COR-L47 (cell line): ENCODE measurements around the gene HEBP2.

ENCODE experiments used
- DNase-seq: peaks from one replicate; lab custom pipeline; 2025; lab: John Stamatoyannopoulos, UW

The HEBP2 gene

GRCh38 chr6:138397128-138398122 is 6.6 kb upstream of the HEBP2 start:
- no peak for DNase-seq

- DNase-seq, result no peak
Measured at GRCh38 chr6:138400326-138400725, 3.7 kb upstream of the HEBP2 start.

DNA sequence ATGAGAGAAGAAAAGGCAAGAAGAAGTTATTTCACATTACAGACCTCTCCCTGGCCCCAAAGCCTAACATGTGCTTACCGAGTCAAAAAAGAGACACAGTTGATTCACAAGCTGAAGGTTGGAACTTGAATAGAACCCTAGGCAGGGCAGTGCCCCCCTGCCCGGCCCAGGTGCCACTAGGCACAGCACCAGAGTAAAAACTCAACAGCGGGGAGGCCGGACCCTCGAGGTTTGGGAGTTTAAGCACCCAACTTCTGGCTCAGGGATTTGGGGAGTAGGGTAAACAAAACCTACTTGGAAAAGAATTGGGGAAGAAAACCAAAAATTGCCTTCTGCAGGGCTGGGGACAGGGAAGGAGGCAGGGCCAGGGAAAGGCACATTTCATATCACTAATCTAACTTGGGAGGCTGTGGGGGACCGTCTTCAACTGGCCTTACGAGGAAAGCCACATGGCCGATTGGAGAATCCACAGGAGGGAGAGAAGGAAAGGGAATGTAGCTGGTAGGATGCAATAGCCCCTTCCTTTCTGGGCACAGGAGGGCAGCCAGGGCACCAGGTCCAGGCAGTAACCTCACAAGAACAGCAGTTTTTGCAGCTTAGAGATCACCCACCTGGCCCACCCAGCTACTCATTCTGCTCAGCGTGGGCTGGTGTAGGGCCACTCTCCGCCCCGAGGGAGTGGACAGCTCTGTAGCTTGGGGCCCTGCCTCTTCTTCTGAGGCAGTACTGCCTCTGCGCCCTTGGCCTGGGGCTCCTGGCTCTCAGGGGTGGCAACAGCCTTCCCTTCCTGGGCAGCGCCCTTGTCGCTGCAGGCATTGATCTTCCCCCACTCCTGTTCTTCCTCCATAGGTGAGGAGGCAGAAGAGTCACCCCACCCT is 1.8 kb upstream of the HEBP2 start:
- DNase-seq, result no peak

GRCh38 chr6:138402838-138403187 is 1.2 kb upstream of the HEBP2 start:
- no peak for DNase-seq

DNA sequence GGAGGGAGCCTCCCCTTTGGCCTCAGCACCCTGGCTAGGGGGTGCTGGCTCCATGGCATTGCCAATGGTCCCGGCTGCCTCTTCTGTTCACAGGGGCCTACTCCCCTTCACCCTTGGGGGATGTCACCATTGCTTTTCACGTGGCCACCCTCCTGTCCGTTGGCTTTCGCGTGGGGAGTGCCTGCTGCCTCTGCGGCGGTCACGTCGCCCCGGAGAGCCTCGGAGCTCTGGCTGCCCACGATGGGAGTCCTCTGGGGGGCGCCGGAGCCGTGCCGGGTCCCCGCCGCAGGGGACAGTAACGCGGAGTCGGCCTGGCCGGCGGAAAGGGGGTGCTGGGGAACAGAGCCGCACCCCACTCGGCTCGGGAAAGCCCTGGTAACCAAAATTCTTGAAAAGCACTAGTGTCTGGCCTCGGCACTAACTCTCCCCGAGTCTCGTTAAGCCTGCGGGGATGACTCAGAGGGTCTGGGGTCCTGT is 661 bp upstream of the HEBP2 start:
- DNase-seq, result no peak

GRCh38 chr6:138404666-138405337 is 779 bp downstream of the HEBP2 start:
- DNase-seq, result no peak

GRCh38 chr6:138405816-138406413 is 1.9 kb downstream of the HEBP2 start:
- no peak for DNase-seq

DNA sequence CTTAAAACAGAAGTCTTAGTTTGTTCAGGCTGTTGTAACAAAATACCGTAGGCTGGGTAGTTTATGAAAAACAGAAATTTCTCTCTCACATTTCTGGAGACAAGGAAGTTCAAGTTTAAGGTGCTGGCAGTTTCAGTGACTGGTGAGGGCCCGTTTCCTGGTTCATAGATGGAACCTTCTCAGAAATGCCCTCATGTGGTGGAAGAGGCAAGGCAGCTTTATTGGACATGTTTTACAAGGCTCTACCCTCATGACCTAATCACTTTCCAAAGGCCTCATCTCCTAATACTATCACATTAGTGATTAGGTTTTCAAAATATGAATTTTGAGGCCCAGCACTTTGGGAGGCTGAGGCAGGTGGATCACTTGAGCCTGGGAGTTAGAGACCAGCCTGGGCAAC is 2.4 kb downstream of the HEBP2 start:
- DNase-seq, result no peak

DNA sequence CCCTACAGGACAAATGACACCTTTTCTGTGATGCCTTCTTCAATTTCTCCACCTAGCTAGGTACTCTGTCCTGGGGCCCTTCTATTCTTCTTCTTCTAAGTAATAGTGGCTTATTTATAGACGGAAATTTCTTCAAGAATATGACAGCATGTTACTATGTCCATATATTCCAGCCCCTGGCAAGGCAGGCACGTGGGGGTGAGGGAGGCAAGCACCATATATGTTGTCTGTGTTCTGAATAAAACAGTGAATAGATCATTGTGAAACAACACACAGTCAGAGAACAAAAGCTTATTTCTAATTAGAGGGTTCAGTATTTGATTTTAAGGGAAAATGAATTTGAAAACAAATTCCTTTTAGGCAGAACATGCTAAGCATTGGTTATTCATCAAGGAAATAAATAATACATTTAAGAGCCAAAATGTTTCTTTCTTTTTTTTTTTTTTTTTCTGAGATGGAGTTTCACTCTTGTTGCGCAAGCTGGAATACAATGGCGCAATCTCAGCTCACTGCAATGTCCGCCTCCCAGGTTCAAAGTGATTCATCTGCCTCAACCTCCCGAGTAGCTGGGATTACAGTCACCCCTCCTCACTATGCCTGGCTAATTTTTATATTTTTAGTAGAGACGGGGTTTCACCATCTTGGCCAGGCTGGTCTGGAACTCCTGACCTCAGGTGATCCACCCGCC is 6.2 kb downstream of the HEBP2 start:
- DNase-seq, result no peak

DNA sequence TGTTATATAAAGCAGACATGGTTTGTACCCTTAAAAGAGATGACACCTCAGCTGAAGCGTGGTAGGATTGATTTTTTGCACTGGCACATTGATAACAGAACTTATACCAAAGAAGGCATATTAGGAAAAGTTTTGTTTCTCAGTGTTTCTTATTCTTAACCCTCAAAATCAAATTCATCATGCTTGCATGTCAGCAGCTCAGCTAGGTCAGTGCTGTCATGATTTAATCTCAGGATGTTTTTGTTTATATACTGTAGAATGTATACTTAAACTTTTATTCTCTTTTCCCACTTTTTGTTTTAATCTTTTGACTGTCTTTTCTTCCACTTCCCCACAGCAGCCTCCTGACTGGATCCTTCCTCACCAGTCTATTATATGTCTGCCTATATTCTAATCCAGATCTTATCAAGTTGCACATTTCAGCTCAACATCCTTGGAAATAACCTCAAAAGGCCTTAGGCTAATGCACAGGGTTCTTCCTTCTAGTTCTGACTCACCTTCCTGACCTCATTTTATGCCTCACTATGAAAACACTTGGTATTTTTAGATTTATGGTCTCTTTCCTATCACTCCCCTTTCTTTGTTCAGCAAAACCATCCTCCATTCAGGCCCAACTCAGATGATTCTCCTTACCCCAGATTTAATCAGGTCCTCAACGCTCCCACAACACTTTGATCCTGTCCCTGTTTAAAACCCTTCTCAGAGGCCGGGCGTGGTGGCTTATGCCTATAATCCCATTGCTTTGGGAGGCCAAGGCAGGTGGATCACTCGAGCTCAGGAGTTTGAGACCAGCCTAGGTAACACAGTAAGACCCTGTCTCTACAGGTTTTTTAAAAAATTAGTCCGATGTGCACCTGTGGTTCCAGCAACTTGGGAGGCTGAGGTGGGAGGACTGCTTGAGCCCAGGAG is 7.2 kb downstream of the HEBP2 start:
- no peak for DNase-seq

- no peak for DNase-seq
Measured at GRCh38 chr6:138415125-138415524, 11.1 kb downstream of the HEBP2 start.

DNA sequence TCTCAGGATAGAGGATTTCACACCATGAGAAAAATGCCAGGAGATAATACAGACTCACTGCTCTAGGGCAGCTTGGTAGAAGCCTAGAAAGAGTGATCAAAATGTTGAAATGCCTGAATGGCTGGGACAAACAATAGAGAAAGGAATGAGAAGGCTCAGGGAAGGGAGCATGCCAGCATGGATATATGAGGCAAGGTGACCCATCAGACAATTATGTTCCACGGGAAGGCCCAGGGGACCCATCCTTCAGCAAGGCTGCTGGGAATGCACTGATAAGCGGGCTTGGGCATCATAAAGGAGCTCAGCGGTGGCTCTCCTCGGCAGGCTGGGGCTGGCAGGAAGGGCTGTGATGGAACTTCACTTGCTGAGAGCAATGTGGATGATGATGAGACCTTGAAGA is 12.2 kb downstream of the HEBP2 start:
- DNase-seq, result no peak

DNA sequence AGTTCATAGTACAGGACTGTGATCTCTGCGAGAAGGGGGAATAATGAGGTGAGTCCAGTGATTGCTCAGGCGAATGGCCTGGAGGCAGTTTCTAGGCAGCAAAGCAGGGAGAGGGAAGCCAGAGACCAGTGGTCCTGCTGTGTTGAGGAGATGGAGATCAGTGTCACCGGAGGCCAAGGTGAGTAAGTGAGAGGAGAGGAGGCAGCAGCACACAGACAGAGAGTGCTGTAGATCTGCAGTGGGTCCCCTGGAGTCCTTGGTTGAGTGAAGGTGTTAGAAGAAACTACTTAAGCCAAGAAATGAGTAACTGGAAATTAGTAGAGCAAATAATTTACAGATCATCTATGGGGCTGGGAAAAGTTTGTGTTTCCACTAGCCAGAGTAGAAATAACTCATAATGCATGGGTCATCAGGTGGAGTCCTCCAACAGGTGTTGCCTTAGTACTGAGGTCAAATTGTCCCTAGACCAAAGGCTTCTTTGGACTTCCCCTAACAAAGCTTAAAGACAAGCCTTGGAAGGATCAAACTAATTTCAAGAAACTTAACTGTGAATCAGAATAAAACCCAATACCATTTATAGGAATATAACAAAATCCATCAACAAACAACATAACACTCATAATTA is 13.6 kb downstream of the HEBP2 start:
- DNase-seq, result no peak

- DNase-seq, result no peak
Measured at GRCh38 chr6:138418118-138418742, 14.2 kb downstream of the HEBP2 start.

DNA sequence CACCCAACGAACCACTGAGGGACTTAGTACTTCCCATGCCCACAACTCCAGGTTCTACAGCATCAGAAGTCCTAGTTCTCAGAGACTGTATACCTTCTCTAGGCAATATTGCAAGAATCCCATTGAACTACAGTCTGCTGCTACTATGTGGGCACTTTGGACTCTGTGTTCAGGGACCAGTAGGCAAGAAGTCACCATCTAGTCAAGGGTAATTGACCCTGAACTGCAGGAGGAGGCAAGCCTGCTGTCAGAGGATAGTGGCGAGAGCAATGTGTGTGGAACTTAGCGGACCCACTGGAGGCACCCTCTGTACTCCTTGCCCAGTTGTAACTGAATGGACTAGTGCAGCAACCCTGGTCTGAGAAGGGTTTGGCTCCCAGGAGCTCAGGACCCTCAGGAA is 15.7 kb downstream of the HEBP2 start:
- no peak for DNase-seq

- DNase-seq, result no peak
Measured at GRCh38 chr6:138420356-138420755, 16.3 kb downstream of the HEBP2 start.

DNA sequence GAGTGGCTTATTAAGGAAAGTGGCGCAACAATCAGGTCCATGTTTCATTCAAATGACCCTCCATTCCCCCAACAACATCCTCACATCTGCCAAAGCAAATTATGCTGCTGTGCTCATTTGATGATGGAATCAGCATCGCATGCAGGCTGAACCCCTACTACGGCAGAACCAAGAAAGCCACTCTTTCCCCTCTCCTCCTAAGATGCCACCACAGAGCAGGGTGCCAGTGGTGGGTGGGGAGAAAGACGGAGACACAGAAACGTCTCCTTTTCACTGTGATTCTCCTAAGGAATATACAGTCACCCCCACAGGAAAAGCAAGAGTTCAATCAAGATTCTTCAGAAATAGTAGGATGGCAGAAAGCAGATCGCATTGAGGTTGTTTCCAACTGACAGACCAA is 17.1 kb downstream of the HEBP2 start:
- DNase-seq, result no peak

- DNase-seq, result no peak
Measured at GRCh38 chr6:138421608-138422007, 17.6 kb downstream of the HEBP2 start.

- no peak for DNase-seq
Measured at GRCh38 chr6:138422861-138423260, 18.8 kb downstream of the HEBP2 start.
